Measurements from ENCODE around the gene PSAPL1. TPM values are rescaled to one million over a fixed set of nuclear protein-coding genes. Genes with fewer than 3 reads are reported as not detected.

The PSAPL1 gene
- total RNA-seq, 1 experiment from 2014 or later: not detected

DNA sequence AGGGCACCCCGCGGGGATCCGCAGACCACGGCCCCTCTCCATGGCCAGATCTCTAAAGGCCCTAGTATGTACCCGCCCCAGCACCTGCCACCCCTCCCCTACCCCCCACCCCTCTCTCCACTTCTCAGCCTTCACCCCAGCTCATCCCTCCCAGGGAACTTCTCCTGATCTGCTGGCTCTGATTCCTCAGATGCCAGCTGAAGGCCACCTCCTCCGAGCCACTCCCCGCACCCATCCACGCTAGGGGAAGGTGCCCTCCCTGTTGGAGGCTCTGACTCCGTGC is 11.9 kb downstream of the PSAPL1 start:
- H3K4me1 ChIP-seq: no peaks in the 10 kb centered on the region
- no peak overlapping the region for H3K27ac ChIP-seq
- H3K36me3 ChIP-seq: no peaks in the 10 kb centered on the region
- H3K9me3 ChIP-seq (replicated peaks): no peaks in the 10 kb centered on the region
- peaks cover 6% of the 10 kb centered on the region; the same call in 1 of the 2 replicates for H3K27me3 ChIP-seq
- no peak for DNase-seq
- no peak overlapping the region for H3K4me3 ChIP-seq

DNA sequence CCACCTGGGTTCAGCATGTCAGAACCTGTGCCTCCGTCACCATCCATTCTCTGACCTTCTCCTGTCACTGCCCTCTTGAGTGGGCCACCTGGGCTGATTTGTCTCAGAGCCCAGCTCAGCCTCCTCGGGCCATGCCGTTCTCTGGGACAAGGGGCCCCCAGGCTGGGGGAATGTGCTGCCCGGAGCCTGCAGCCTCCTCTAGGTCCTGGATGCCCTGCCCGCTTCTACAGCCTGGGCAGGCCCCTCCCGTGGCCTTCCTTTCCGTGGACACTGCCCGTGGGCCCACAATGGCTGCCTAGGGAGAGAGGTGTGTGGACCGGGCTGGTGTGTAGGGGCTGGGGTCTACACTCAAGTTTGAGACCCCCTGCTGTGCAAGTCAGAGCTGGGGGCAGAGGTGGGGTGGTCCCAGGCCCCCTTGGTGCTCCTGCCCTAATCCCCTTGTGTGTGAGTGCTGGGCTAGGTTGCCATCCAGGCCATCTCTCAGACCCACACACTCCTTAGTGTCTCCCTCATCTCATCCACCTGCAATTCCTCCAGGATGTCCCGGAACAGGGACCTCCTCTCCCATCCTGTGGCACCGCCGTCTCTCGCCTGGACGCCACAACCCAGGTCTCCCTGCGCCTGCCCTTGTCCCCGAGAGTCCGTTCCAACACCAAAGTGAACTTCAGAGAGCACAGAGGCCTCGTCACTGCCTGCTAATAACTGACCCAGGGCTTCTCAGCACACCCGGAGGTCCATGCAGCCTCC is 12.4 kb downstream of the PSAPL1 start:
- Histone ChIP-seq H3K4me3 (no peak overlapping the region), H3K27me3 (peaks cover 6% of the 10 kb centered on the region; the same call in 1 of the 2 replicates), H3K4me1 (no peaks in the 10 kb centered on the region), H3K36me3 (no peaks in the 10 kb centered on the region), H3K9me3 (replicated peaks) (no peaks in the 10 kb centered on the region), H3K27ac (no peak overlapping the region)
- no peak for DNase-seq

DNA sequence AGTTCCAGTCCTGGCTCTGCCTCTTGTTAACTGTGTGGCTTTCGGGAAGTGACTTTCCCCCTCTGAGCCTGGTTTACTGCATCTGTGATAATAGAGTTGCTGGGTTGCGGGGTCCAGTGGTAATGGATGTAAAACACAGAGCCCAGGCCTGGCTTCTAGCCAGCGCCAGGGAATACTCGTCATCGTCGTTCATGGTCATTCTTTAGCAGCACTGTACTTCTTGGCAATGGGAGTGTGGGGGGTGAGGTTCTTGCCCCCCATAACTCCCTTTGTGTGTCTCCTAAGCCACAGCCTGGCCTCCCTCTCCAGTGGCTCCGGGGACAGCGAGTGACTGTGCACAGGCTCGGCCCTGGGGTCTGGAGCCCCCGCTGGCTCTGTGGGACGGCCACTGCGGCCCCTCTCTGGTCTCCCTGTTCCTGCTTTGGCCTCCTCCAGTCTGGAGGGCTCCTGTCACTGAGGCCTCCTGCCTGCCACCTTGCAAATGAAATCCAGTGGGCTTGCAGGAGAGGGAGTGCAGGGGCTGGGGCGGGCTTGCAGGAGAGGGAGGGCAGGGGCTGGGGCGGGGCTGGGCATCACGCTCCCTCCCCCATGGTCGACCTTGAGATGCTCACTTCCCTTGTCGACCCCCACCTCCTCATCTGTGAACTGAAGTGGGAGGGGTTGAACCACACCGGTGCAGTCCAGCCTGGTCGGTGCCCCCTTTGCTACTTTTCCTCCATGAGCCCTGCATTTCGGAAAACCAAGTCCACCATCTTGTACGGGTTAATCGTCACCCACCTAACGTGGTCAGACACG is 13.2 kb downstream of the PSAPL1 start:
- H3K4me1 ChIP-seq: no peaks in the 10 kb centered on the region
- no peak overlapping the region for H3K4me3 ChIP-seq
- H3K27ac ChIP-seq: no peak overlapping the region
- H3K9me3 ChIP-seq (replicated peaks): no peaks in the 10 kb centered on the region
- no peak for DNase-seq
- H3K27me3 ChIP-seq: peaks cover 4% of the 10 kb centered on the region; the same call in 1 of the 2 replicates
- no peaks in the 10 kb centered on the region for H3K36me3 ChIP-seq

GRCh38 chr4:7420661-7421040 is 14.1 kb downstream of the PSAPL1 start:
- H3K9me3 ChIP-seq (replicated peaks): no peaks in the 10 kb centered on the region
- no peak for DNase-seq
- no peak overlapping the region for H3K4me3 ChIP-seq
- H3K27ac ChIP-seq: no peak overlapping the region
- H3K36me3 ChIP-seq: no peaks in the 10 kb centered on the region
- no peaks in the 10 kb centered on the region for H3K27me3 ChIP-seq
- H3K4me1 ChIP-seq: no peaks in the 10 kb centered on the region

- no peak for DNase-seq
- H3K4me1 ChIP-seq: no peaks in the 10 kb centered on the region
- H3K9me3 ChIP-seq (replicated peaks): no peaks in the 10 kb centered on the region
- no peak overlapping the region for H3K27ac ChIP-seq
- no peaks in the 10 kb centered on the region for H3K36me3 ChIP-seq
- H3K27me3 ChIP-seq: no peaks in the 10 kb centered on the region
- H3K4me3 ChIP-seq: no peak overlapping the region
These were observed 14.6 kb downstream of the PSAPL1 start for GRCh38 chr4:7419961-7420660.

- no peak for DNase-seq
- Histone ChIP-seq H3K36me3 (no peaks in the 10 kb centered on the region), H3K27me3 (no peaks in the 10 kb centered on the region), H3K27ac (no peak overlapping the region), H3K4me1 (no peaks in the 10 kb centered on the region), H3K4me3 (no peak overlapping the region), H3K9me3 (replicated peaks) (no peaks in the 10 kb centered on the region)
These were observed 16.4 kb downstream of the PSAPL1 start for GRCh38 chr4:7418131-7418943.

- H3K4me1 ChIP-seq: no peaks in the 10 kb centered on the region
- no peak overlapping the region for H3K27ac ChIP-seq
- H3K4me3 ChIP-seq: no peak overlapping the region
- no peaks in the 10 kb centered on the region for H3K9me3 ChIP-seq (replicated peaks)
- no peaks in the 10 kb centered on the region for H3K27me3 ChIP-seq
- DNase-seq: no peak
- H3K36me3 ChIP-seq: no peaks in the 10 kb centered on the region
These were observed 17.1 kb downstream of the PSAPL1 start for GRCh38 chr4:7417639-7418038.

- H3K36me3 ChIP-seq: no peaks in the 10 kb centered on the region
- no peaks in the 10 kb centered on the region for H3K4me1 ChIP-seq
- no peaks in the 10 kb centered on the region for H3K27me3 ChIP-seq
- H3K4me3 ChIP-seq: no peak overlapping the region
- H3K9me3 ChIP-seq (replicated peaks): no peaks in the 10 kb centered on the region
- no peak overlapping the region for H3K27ac ChIP-seq
- DNase-seq: no peak
These were observed 17.8 kb downstream of the PSAPL1 start for GRCh38 chr4:7416745-7417432.

- no peak overlapping the region for H3K4me3 ChIP-seq
- no peak for DNase-seq
- H3K4me1 ChIP-seq: no peaks in the 10 kb centered on the region
- no peaks in the 10 kb centered on the region for H3K9me3 ChIP-seq (replicated peaks)
- H3K27me3 ChIP-seq: no peaks in the 10 kb centered on the region
- H3K36me3 ChIP-seq: no peaks in the 10 kb centered on the region
- H3K27ac ChIP-seq: no peak overlapping the region
These were observed 18.6 kb downstream of the PSAPL1 start for GRCh38 chr4:7415927-7416686.

GRCh38 chr4:7414736-7415510 is 19.8 kb downstream of the PSAPL1 start:
- no peaks in the 10 kb centered on the region for H3K27me3 ChIP-seq
- no peaks in the 10 kb centered on the region for H3K4me1 ChIP-seq
- H3K36me3 ChIP-seq: no peaks in the 10 kb centered on the region
- no peak overlapping the region for H3K4me3 ChIP-seq
- H3K27ac ChIP-seq: no peak overlapping the region
- no peaks in the 10 kb centered on the region for H3K9me3 ChIP-seq (replicated peaks)
- no peak for DNase-seq

GRCh38 chr4:7414046-7414445 is 20.7 kb downstream of the PSAPL1 start:
- Histone ChIP-seq H3K4me1 (no peaks in the 10 kb centered on the region), H3K36me3 (no peaks in the 10 kb centered on the region), H3K27me3 (no peaks in the 10 kb centered on the region), H3K9me3 (replicated peaks) (no peaks in the 10 kb centered on the region), H3K4me3 (no peak overlapping the region), H3K27ac (no peak overlapping the region)
- no peak for DNase-seq

GRCh38 chr4:7412554-7412912 is 22.2 kb downstream of the PSAPL1 start:
- DNase-seq: no peak
- H3K27ac ChIP-seq: no peak overlapping the region
- no peaks in the 10 kb centered on the region for H3K4me1 ChIP-seq
- H3K4me3 ChIP-seq: no peak overlapping the region
- peaks cover 11% of the 10 kb centered on the region for H3K9me3 ChIP-seq (replicated peaks)
- H3K36me3 ChIP-seq: no peaks in the 10 kb centered on the region
- H3K27me3 ChIP-seq: no peaks in the 10 kb centered on the region

DNA sequence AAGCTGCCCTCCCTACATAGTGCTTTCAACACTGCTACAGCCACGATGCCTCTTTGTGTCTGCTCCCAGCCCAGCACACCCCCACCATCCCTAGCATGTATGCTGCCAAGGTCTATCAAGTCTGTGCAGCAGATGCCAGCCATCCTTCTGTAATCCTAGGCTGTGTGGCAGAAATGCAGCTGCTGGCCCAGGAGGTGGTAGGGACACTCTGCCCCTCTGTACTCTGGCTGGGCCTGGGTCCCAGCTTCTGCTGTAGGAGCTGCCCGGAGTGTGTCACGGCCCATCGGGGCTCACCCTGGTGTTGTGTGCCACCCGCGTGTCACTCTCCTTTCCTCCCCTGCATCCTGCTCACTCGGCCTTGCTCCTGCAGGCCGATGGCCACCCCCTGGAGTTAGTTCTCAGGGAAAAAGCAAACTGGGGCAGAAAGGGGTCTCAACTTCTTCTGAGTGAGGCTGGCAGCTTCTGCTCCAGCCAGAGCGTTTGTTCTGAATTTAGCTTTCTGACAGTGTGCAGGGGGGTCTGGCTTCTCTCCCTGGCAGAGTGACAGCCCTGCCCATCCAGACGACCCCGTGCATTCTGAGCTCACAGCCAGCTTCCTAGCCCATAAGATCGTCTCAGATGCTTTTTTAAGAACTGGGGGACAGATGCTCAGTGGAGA is 22.7 kb downstream of the PSAPL1 start:
- Histone ChIP-seq H3K27me3 (no peaks in the 10 kb centered on the region), H3K36me3 (no peaks in the 10 kb centered on the region), H3K9me3 (replicated peaks) (peaks cover 12% of the 10 kb centered on the region), H3K27ac (no peak overlapping the region), H3K4me1 (no peaks in the 10 kb centered on the region), H3K4me3 (no peak overlapping the region)
- DNase-seq: no peak

All from SJCRH30 (cell line).